ENCODE results near the gene COMT. TPM values are rescaled to one million over a fixed set of nuclear protein-coding genes. Genes with fewer than 3 reads are reported as not detected.

The COMT gene
- polyA plus RNA-seq, 1 donor: 182 TPM

- Histone ChIP-seq H3K27ac (ENCODE audit: low read length) (no peak overlapping the region), H3K9me3 (ENCODE audit: control insufficient read depth, low read depth, low read length) (no peaks in the 10 kb centered on the region), H3K27me3 (ENCODE audit: control insufficient read depth, insufficient read depth, low read length) (no peaks in the 10 kb centered on the region), H3K36me3 (ENCODE audit: control insufficient read depth, insufficient read depth, low read length) (peaks cover 28% of the 10 kb centered on the region), H3K4me3 (ENCODE audit: low read length) (no peak overlapping the region), H3K4me1 (ENCODE audit: control insufficient read depth, insufficient read depth, low read length) (peaks cover 5% of the 10 kb centered on the region)
- DNase-seq: no peak
- WGBS (ENCODE audit: insufficient coverage, low lambda C conversion rate): no CpG with 5 or more reads among the region's 7 CpGs
These were observed 43.4 kb upstream of the COMT start for GRCh38 chr22:19898145-19898544.

GRCh38 chr22:19898831-19899567 is 42.6 kb upstream of the COMT start:
- no CpG with 5 or more reads among the region's 16 CpGs for WGBS (ENCODE audit: insufficient coverage, low lambda C conversion rate)
- Histone ChIP-seq H3K4me1 (ENCODE audit: control insufficient read depth, insufficient read depth, low read length) (peaks cover 5% of the 10 kb centered on the region), H3K36me3 (ENCODE audit: control insufficient read depth, insufficient read depth, low read length) (peaks cover 23% of the 10 kb centered on the region), H3K4me3 (ENCODE audit: low read length) (no peak overlapping the region), H3K9me3 (ENCODE audit: control insufficient read depth, low read depth, low read length) (no peaks in the 10 kb centered on the region), H3K27ac (ENCODE audit: low read length) (no peak overlapping the region), H3K27me3 (ENCODE audit: control insufficient read depth, insufficient read depth, low read length) (no peaks in the 10 kb centered on the region)
- DNase-seq: no peak

- Histone ChIP-seq H3K27ac (ENCODE audit: low read length) (no peak overlapping the region), H3K36me3 (ENCODE audit: control insufficient read depth, insufficient read depth, low read length) (peaks cover 19% of the 10 kb centered on the region), H3K9me3 (ENCODE audit: control insufficient read depth, low read depth, low read length) (no peaks in the 10 kb centered on the region), H3K4me1 (ENCODE audit: control insufficient read depth, insufficient read depth, low read length) (peaks cover 5% of the 10 kb centered on the region), H3K4me3 (ENCODE audit: low read length) (no peak overlapping the region), H3K27me3 (ENCODE audit: control insufficient read depth, insufficient read depth, low read length) (no peaks in the 10 kb centered on the region)
- 100% methylated on average over 2 of the region's 13 CpGs for WGBS (ENCODE audit: insufficient coverage, low lambda C conversion rate)
- DNase-seq: peak in 1 of 2 donors; percentile 33
These were observed 40.7 kb upstream of the COMT start for GRCh38 chr22:19900707-19901436.

GRCh38 chr22:19901577-19902244 is 39.9 kb upstream of the COMT start:
- Histone ChIP-seq H3K27me3 (ENCODE audit: control insufficient read depth, insufficient read depth, low read length) (no peaks in the 10 kb centered on the region), H3K36me3 (ENCODE audit: control insufficient read depth, insufficient read depth, low read length) (peaks cover 19% of the 10 kb centered on the region), H3K4me3 (ENCODE audit: low read length) (no peak overlapping the region), H3K4me1 (ENCODE audit: control insufficient read depth, insufficient read depth, low read length) (peaks cover 5% of the 10 kb centered on the region), H3K27ac (ENCODE audit: low read length) (no peak overlapping the region), H3K9me3 (ENCODE audit: control insufficient read depth, low read depth, low read length) (no peaks in the 10 kb centered on the region)
- no peak for DNase-seq
- WGBS (ENCODE audit: insufficient coverage, low lambda C conversion rate): 80% methylated on average over 1 of the region's 11 CpGs

- no peaks in the 10 kb centered on the region for H3K27me3 ChIP-seq (ENCODE audit: control insufficient read depth, insufficient read depth, low read length)
- no peak overlapping the region for H3K4me3 ChIP-seq (ENCODE audit: low read length)
- WGBS (ENCODE audit: insufficient coverage, low lambda C conversion rate): no CpG with 5 or more reads among the region's 7 CpGs
- H3K36me3 ChIP-seq (ENCODE audit: control insufficient read depth, insufficient read depth, low read length): peaks cover 19% of the 10 kb centered on the region
- peaks cover 5% of the 10 kb centered on the region for H3K4me1 ChIP-seq (ENCODE audit: control insufficient read depth, insufficient read depth, low read length)
- no peaks in the 10 kb centered on the region for H3K9me3 ChIP-seq (ENCODE audit: control insufficient read depth, low read depth, low read length)
- no peak for DNase-seq
- no peak overlapping the region for H3K27ac ChIP-seq (ENCODE audit: low read length)
These were observed 39.3 kb upstream of the COMT start for GRCh38 chr22:19902245-19902715.

- H3K27ac ChIP-seq (ENCODE audit: low read length): no peak overlapping the region
- H3K36me3 ChIP-seq (ENCODE audit: control insufficient read depth, insufficient read depth, low read length): peaks cover 13% of the 10 kb centered on the region
- peaks cover 5% of the 10 kb centered on the region for H3K4me1 ChIP-seq (ENCODE audit: control insufficient read depth, insufficient read depth, low read length)
- DNase-seq: no peak
- no peak overlapping the region for H3K4me3 ChIP-seq (ENCODE audit: low read length)
- no CpG with 5 or more reads among the region's 9 CpGs for WGBS (ENCODE audit: insufficient coverage, low lambda C conversion rate)
- H3K27me3 ChIP-seq (ENCODE audit: control insufficient read depth, insufficient read depth, low read length): no peaks in the 10 kb centered on the region
- no peaks in the 10 kb centered on the region for H3K9me3 ChIP-seq (ENCODE audit: control insufficient read depth, low read depth, low read length)
These were observed 38.5 kb upstream of the COMT start for GRCh38 chr22:19903031-19903430.

- no peaks in the 10 kb centered on the region for H3K9me3 ChIP-seq (ENCODE audit: control insufficient read depth, low read depth, low read length)
- no peaks in the 10 kb centered on the region for H3K27me3 ChIP-seq (ENCODE audit: control insufficient read depth, insufficient read depth, low read length)
- no CpG with 5 or more reads among the region's 12 CpGs for WGBS (ENCODE audit: insufficient coverage, low lambda C conversion rate)
- H3K4me3 ChIP-seq (ENCODE audit: low read length): no peak overlapping the region
- H3K4me1 ChIP-seq (ENCODE audit: control insufficient read depth, insufficient read depth, low read length): peaks cover 5% of the 10 kb centered on the region
- no peak for DNase-seq
- no peak overlapping the region for H3K27ac ChIP-seq (ENCODE audit: low read length)
- peaks cover 16% of the 10 kb centered on the region for H3K36me3 ChIP-seq (ENCODE audit: control insufficient read depth, insufficient read depth, low read length)
These were observed 38.1 kb upstream of the COMT start for GRCh38 chr22:19903513-19903912.

GRCh38 chr22:19904174-19904856 is 37.3 kb upstream of the COMT start:
- no peaks in the 10 kb centered on the region for H3K9me3 ChIP-seq (ENCODE audit: control insufficient read depth, low read depth, low read length)
- H3K27me3 ChIP-seq (ENCODE audit: control insufficient read depth, insufficient read depth, low read length): no peaks in the 10 kb centered on the region
- H3K4me3 ChIP-seq (ENCODE audit: low read length): no peak overlapping the region
- peaks cover 12% of the 10 kb centered on the region for H3K36me3 ChIP-seq (ENCODE audit: control insufficient read depth, insufficient read depth, low read length)
- no peak overlapping the region for H3K27ac ChIP-seq (ENCODE audit: low read length)
- 80% methylated on average over 1 of the region's 16 CpGs for WGBS (ENCODE audit: insufficient coverage, low lambda C conversion rate)
- peaks cover 5% of the 10 kb centered on the region for H3K4me1 ChIP-seq (ENCODE audit: control insufficient read depth, insufficient read depth, low read length)
- DNase-seq: no peak

GRCh38 chr22:19904935-19905334 is 36.6 kb upstream of the COMT start:
- Histone ChIP-seq H3K27me3 (ENCODE audit: control insufficient read depth, insufficient read depth, low read length) (no peaks in the 10 kb centered on the region), H3K4me1 (ENCODE audit: control insufficient read depth, insufficient read depth, low read length) (peaks cover 5% of the 10 kb centered on the region), H3K27ac (ENCODE audit: low read length) (no peak overlapping the region), H3K9me3 (ENCODE audit: control insufficient read depth, low read depth, low read length) (no peaks in the 10 kb centered on the region), H3K36me3 (ENCODE audit: control insufficient read depth, insufficient read depth, low read length) (peaks cover 9% of the 10 kb centered on the region), H3K4me3 (ENCODE audit: low read length) (no peak overlapping the region)
- WGBS (ENCODE audit: insufficient coverage, low lambda C conversion rate): 83% methylated on average over 4 of the region's 7 CpGs
- DNase-seq: no peak
